HEK293T (cell line): ENCODE measurements around the gene PPP1R3G.

Experiments
- BHLHE40 ChIP-seq: fragments of 450-650 bp; IDR thresholded peaks from 2 replicates; pipeline ENCODE4 v1.6.1; 2016; ENCODE audit warnings: mild to moderate bottlenecking, moderate library complexity, borderline replicate concordance
- CTBP1 ChIP-seq: fragments of 450-650 bp; IDR thresholded peaks from 2 replicates; pipeline ENCODE4 v1.6.1; 2016; ENCODE audit warnings: borderline replicate concordance
- ELF4 ChIP-seq: fragments of 450-650 bp; IDR thresholded peaks from 2 replicates; pipeline ENCODE4 v1.6.1; 2017; ENCODE audit warnings: antibody characterized with exemption
- FOXA1 ChIP-seq: fragments of 450-650 bp; IDR thresholded peaks from 2 replicates; pipeline ENCODE4 v1.6.1; 2016; ENCODE audit warnings: mild to moderate bottlenecking
- FOXK2 ChIP-seq: fragments of 450-650 bp; IDR thresholded peaks from 2 replicates; pipeline ENCODE4 v1.6.1; 2016; ENCODE audit warnings: mild to moderate bottlenecking
- HDGF ChIP-seq: fragments of 450-650 bp; IDR thresholded peaks from 2 replicates; pipeline ENCODE4 v1.6.1; 2017; ENCODE audit warnings: antibody characterized with exemption, borderline replicate concordance
- L3MBTL2 ChIP-seq: fragments of 450-650 bp; conservative IDR thresholded peaks from 2 replicates; pipeline ENCODE4 v1.6.1; 2016; ENCODE audit warnings: mild to moderate bottlenecking
- LEF1 ChIP-seq: fragments of 450-650 bp; IDR thresholded peaks from 2 replicates; pipeline ENCODE4 v1.6.1; 2017; ENCODE audit warnings: mild to moderate bottlenecking, borderline replicate concordance
- PKNOX1 ChIP-seq: fragments of 450-650 bp; IDR thresholded peaks from 2 replicates; pipeline ENCODE4 v1.6.1; 2016
- SP1 ChIP-seq: fragments of 450-650 bp; IDR thresholded peaks from 2 replicates; pipeline ENCODE4 v1.6.1; 2017
- SUZ12 ChIP-seq: fragments of 450-650 bp; IDR thresholded peaks from 2 replicates; pipeline ENCODE4 v1.6.1; 2016; ENCODE audit warnings: mild to moderate bottlenecking
- TARDBP ChIP-seq: fragments of 450-650 bp; IDR thresholded peaks from 2 replicates; pipeline ENCODE4 v1.6.1; 2016

GRCh38 chr6:5102267-5102970 is 17.3 kb downstream of the PPP1R3G start:
- no peak for TF ChIP-seq LEF1
- no peak for TF ChIP-seq FOXK2
- TF ChIP-seq BHLHE40, result no peak
- TF ChIP-seq SUZ12, result no peak
- TF ChIP-seq SP1, result no peak
- TF ChIP-seq ELF4, result no peak
- TF ChIP-seq TARDBP, result no peak
- no peak for TF ChIP-seq HDGF
- no peak for TF ChIP-seq PKNOX1
- no peak for TF ChIP-seq CTBP1
- TF ChIP-seq L3MBTL2, result no peak
- TF ChIP-seq FOXA1, result no peak
